Measurements from ENCODE around the gene MYOCOS.

DNA sequence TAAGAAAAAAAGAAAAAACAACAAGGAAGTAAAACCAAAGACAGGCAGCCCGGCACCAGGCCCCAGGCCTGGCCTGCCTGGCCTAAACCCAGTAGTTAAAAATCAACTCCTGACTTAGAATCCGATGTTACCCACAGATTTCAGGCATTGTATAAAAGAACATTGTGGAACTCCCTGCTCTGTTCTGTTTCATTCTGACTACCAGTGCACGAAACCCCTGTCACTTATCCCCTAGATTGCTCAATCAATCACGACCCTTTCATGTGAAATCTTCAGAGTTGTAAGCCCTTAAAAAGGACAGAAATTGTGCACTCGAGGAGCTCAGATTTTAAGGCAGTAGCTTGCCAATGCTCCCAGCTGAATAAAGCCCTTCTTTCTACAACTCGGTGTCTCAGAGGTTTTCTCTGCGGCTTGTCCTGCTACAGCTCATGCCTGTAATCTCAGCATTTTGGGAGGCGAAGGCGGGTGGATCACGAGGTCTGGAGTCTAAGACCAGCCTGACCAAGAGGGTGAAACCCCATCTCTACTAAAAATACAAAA, 15.6 kb upstream of the MYOCOS start:
- TF ChIP-seq, protein P1, sequence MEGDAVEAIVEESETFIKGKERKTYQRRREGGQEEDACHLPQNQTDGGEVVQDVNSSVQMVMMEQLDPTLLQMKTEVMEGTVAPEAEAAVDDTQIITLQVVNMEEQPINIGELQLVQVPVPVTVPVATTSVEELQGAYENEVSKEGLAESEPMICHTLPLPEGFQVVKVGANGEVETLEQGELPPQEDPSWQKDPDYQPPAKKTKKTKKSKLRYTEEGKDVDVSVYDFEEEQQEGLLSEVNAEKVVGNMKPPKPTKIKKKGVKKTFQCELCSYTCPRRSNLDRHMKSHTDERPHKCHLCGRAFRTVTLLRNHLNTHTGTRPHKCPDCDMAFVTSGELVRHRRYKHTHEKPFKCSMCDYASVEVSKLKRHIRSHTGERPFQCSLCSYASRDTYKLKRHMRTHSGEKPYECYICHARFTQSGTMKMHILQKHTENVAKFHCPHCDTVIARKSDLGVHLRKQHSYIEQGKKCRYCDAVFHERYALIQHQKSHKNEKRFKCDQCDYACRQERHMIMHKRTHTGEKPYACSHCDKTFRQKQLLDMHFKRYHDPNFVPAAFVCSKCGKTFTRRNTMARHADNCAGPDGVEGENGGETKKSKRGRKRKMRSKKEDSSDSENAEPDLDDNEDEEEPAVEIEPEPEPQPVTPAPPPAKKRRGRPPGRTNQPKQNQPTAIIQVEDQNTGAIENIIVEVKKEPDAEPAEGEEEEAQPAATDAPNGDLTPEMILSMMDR (conservative IDR thresholded peaks at IDR 0.05 in 1 of 2, IDR thresholded peaks at IDR 0.05 in 1 of 2; ENCODE audit: extremely low read depth in 1 of 2, insufficient read depth in 1 of 2, low read depth in 1 of 2, low read length in 2 of 2): no peak
- no peak for TF ChIP-seq EZH2 (IDR thresholded peaks at IDR 0.05; ENCODE audit: borderline replicate concordance, low read length)

Measured in mammary epithelial cell (primary cell).